Activated CD4-positive, alpha-beta T cell treated with anti-CD3 and anti-CD28 coated beads for 48 hours (primary cell): ENCODE measurements around the gene WDR46.
A peak's percentile ranks its signal among the peaks of the same experiment; 100 is the strongest.

Experiments
- DNase-seq: peaks from one replicate; pipeline ENCODE4 v3.0.0-alpha.2; 2020

Gene WDR46

DNA sequence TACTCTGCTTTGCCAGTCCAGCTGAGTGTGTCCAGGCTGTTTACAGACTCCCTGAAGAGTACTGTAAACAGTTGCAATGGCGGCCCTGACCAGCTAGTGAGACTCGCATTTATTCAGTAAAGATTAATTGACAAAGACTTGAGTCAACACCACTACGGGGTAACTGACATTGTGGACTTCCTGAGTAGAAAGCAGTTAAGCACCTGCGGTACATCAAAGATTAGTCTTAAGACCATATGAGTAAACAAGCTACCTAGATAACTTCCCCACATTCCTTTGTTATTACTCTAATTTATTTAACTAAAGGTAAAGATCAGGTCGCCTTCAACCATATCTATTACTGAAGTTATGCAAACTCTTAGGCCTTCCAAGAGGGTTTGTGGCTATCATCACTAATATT is 30.0 kb downstream of the WDR46 start:
- DNase-seq: no peak

DNA sequence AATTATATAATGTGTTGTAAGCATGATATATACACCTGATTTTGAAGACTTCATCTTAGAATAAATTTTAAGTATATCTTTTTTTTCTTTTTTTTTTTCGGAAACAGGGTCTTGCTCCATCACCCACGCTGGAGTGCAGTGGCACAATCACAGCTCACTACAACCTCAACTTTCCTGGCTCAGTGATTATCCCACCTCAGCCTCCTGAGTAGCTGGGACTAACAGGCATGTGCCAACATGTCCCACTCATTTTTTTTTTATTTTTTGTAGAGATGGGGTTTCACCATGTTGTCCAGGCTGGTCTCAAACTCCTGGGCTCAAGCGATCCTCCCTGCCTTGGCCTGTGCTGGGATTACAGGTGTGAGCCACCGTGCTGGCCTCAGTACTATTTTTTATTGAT is 34.4 kb downstream of the WDR46 start:
- no peak for DNase-seq

GRCh38 chr6:33252759-33253158 is 36.3 kb downstream of the WDR46 start:
- DNase-seq: no peak

GRCh38 chr6:33251395-33252012 is 37.5 kb downstream of the WDR46 start:
- DNase-seq: peak; percentile 32

- DNase-seq: no peak
Measured at GRCh38 chr6:33250731-33251130, 38.3 kb downstream of the WDR46 start.

GRCh38 chr6:33249732-33250630 is 39.1 kb downstream of the WDR46 start:
- DNase-seq: peak; percentile 46

DNA sequence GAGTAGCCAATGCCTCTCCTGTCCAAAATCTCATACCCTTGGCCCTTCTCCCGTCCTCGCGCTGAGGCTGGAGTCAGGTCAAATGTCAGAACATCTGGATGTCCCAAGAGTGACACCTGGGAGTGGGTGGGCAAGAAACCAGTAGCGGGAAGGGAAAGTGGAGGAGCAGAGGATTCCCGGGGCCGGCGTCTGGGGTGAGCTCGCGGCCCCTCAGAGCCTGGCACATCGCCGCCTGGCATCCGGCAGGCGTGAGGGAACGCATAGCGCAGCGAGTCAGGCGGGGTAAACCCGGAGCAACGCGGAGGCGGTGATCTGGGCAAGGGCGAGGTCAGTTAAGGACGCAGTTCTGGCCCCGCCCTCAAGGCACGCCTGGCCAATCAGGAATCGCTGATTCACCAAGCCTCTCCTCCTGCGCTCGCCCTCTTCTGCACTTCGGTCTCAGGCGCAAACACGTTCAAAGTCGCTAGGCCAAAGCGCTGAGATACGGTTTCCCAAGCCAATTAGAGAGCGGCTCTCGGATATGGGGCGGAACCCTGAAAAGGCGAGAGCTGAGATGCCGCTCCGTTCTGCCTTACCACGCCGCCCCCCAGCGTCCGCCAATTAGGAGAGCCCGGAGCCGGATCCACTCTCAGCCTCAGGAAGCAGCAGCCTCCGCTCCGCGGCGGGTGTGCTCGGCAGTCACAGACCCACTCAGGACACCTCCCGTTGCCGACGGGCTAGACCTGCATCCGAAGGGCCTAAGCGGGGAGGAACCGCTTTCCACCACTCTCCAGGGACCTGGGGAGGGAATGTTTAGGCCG is 39.9 kb downstream of the WDR46 start:
- DNase-seq: peak; percentile 98

DNA sequence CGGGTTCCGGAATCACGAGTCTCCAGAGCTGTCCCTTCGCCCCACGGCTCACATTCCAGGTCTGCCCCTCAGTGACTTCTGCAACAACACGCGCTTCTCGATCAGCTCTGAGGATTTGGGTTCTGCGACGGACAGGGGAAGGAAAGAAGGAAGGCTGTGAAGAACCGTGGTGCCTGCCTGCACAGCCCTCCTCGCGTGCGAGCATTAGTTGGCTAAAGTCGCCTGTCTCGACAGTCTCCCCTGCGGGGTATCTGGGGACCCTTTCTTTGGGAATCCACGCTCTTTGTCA is 40.5 kb downstream of the WDR46 start:
- no peak for DNase-seq

GRCh38 chr6:33247977-33248642 is 40.9 kb downstream of the WDR46 start:
- DNase-seq: peak; percentile 95

DNA sequence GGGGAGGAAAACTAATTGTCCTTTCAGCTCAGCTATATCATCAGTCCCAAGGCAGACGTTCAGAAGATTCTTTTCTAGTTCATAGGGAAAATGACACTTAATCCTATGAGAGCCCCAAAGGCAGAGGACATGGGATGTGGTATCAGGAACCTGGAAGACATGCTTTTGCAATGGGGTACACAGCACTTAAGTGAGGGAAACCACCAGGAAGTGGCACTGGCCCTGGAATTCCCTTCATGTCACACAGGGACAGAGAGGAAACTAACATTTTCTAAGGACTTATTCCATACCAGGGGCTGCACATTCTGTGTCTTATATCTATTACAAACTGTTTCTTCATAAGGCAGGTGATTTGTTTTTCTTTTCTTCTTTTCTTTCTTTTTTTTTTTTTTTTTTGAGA is 45.6 kb downstream of the WDR46 start:
- no peak for DNase-seq

DNA sequence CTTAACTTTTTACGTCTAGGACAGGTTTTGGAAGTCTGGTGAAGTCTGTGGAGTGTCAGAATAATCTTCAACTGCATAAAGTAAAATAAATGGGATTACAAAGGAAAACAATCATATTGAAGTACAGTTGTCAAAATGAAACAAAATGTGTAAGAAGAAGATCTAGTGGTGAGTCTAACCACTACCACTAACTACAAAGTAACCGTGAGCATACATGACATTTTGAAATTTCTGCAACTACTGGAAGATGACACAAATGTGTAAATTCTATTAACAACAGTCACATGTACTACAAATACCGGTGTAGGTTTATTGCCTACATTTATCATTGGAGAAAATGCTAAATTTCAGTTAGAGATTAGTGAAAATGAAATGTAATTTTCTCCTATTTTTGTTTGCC is 47.1 kb downstream of the WDR46 start:
- no peak for DNase-seq

DNA sequence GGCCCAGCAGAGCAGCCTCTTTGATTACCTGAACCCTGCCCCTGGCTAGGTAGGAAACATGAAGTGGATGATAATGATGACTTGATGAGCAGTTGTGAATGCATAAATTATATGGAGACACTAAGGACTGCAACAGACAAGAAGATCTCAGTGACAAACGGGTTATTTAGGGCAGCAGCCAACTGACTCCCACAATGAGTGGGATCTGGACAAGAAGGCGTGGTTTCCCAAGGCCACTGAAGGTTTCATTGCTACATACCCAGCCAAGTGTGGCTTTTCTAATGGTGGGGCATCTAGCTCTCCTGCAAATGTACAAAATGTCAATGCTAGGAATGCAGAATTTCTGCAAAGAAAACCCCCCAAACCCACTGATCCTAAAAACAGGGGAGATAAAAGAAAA is 51.3 kb downstream of the WDR46 start:
- DNase-seq: no peak

DNA sequence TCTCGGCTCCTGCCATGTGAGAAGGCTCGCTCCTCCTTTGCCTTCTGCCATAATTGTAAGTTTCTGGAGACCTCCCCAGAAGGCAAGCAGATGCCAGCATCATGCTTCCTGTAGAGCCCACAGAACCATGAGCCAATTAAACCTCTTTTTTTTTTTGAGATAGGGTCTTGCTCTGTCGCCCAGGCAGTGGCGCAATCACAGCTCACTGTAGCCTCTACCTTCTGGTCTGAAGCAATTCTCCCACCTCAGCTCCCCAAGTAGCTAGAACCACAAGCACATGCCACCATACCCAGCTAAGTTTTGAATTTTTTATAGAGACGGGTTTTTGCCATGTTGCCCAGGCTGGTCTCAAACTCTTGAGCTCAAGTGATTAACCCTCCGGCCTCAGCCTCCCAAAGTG is 52.2 kb downstream of the WDR46 start:
- no peak for DNase-seq

GRCh38 chr6:33236328-33236727 is 52.7 kb downstream of the WDR46 start:
- DNase-seq: no peak

DNA sequence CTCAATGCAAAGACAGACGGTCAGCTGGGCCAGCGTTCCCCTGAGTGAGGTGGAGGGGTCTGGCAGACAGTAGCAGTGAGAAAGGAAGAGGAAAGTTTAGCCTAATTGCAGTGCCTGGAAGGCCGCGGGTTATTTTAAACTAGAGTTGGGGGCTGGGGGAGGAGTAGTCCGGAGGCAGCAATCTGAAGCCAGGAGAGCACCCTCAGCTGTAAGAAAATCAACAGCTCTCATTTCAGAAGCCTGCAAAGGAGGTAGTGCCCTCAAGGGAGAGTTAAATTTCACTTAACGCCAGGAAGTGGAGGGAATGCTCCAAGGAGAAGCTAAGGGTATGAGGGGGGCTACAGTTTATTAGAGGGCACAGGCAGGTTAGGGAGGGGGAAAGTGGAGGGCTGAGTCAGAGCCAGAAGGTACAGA is 53.8 kb downstream of the WDR46 start:
- no peak for DNase-seq
